Activated CD4-positive, alpha-beta T cell treated with anti-CD3 and anti-CD28 coated beads, Interleukin-10, Interleukin-2, amounts not matched to agents 100 ng/mL and 50 ng/mL, durations not matched to agents 16 hours and 8 hours (primary cell): ENCODE results near the gene ADAMTSL4.

ENCODE experiments used
- DNase-seq: peaks from one replicate; pipeline ENCODE4 v3.0.0-alpha.2; 2020

The ADAMTSL4 gene

DNA sequence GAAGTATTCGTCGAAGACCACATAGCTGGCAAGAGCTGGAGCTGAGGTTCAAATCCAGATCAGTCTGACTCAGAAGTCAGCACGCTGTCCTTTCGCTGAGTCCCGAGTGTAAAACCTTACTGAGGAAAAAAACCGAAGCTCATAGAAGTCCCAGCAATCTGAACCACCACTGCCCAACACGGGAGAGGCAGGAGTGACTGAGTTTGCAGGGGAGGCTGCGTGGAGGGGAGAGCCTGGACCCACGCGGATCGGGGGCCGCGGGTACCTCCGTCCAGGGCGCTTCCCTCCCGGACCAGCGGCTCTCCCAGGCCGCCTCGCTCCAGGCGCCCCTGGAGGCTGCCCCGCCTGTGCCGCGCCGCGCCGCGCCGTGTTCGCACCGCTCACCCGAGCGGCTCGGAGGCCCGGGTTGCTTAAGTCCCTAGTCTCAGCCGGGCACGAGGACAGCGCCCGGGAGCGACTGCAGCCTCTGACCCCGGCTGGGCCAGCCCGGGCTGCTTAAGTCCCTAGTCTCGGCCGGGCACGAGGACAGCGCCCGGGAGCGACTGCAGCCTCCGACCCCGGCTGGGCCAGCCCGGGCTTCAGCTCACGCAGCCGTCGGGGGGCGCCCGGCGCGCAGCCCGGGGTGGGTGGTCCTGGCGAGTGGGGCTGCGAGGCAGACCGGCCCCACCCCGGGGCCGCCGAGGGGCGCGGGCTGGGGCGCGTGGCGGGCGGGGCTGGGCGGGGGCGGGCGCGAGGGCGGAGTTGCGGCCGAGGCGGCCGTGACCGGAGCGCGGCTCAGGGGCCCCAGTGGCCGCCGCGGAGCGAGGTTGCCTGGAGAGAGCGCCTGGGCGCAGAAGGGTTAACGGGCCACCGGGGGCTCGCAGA, at the start of gene ADAMTSL4:
Gene ADAMTSL4, plus strand, starts transcription at position 777 of the 864 bp plus-strand sequence. CDS start 2,881 bp downstream, outside the sequence.
- DNase-seq = peak; percentile 40

DNA sequence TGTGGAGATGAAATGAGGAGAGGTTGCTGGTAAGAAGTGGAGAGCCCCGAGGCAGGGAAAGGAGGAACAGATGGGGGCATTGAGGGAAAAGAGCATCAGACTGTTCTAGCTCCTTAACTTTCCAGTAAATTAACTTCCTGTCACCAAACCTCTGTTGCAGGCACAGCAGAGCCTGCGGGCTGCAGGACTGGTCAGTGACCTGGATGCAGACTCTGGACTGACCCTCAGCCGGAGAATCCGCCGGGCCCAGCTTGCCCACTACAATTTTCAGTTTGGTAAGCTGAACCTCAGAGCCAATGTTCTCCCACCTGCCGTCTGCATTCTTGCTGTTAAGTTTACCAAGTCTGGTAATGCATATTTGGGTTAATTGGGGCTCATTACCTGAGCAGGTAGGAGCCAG, 43.8 kb upstream of the ADAMTSL4 start:
- DNase-seq = no peak

DNA sequence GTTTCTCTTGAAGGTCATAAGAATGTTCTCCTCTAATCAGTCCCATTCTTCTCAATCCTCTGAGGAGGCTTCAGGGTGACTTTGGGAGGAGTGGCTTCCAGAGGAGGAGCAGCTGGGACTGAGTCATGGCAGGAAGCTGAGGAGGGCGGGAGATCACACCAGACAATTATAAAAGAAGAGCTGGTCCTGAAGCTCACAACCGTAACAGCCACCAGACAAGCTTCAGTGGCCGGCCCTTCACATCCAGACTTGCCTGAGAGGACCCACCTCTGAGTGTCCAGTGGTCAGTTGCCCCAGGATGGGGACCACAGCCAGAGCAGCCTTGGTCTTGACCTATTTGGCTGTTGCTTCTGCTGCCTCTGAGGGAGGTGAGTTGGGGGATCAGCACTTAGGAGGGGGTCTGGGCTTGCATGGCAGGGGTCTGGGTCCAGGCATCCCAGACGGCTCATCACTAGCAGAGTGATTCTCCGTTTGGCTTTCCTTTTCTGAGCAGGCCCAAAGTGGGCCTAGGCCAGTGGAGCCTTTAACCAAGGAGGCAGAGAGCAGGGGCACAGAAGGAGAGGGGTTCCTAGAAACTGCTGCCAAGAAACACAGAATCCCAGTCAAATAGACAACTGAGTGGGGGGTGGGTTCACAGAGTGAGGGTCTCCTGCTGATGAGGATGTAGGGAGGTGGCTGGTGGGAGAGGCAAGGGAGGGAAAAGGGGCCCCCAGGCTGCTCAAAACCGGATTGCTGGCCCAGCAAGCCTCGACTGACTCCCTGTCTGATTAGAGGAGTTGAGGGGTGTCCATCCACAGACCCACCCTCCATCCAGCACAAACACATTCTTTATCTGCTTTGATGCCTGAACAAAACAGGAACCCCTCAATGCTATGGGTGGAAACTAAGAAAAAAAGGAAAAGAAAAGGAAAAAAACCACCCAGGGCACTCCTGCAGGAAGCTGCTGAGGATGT, 41.0 kb upstream of the ADAMTSL4 start, which contains the start of gene ECM1:
Gene ECM1, plus strand, starts transcription at position 198 of the 953 bp plus-strand sequence. Its CDS starts 101 bp downstream, at position 299.
- peak; percentile 14 for DNase-seq

DNA sequence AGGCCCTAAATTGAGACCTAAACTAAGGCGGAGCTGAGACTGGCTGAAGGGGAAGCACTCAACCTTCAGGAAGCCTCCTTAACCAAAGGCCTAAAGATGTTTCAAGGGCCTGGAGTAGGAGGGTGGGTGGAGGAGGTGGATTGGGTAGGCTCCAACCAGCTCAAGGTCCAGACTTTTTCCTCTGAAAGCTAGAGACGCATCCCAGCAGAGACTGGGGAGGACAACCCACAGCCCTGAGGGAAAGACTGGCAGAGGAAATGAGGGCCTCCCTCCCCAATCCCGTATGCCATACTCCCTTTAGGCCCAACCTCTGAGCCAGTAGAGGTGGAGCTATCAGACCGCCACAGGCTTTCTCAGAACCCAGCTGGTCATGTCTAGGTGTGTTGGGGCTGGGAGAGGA, 40.2 kb upstream of the ADAMTSL4 start:
- no peak for DNase-seq

DNA sequence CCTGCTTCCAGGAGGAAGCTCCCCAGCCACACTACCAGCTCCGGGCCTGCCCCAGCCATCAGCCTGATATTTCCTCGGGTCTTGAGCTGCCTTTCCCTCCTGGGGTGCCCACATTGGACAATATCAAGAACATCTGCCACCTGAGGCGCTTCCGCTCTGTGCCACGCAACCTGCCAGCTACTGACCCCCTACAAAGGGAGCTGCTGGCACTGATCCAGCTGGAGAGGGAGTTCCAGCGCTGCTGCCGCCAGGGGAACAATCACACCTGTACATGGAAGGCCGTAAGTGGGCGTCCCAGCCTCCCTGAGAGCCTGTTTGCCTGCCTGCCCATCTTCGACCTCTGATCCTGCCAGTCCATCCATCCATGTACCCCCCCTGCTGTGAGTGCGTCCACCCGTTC, 37.7 kb upstream of the ADAMTSL4 start:
- DNase-seq = no peak

DNA sequence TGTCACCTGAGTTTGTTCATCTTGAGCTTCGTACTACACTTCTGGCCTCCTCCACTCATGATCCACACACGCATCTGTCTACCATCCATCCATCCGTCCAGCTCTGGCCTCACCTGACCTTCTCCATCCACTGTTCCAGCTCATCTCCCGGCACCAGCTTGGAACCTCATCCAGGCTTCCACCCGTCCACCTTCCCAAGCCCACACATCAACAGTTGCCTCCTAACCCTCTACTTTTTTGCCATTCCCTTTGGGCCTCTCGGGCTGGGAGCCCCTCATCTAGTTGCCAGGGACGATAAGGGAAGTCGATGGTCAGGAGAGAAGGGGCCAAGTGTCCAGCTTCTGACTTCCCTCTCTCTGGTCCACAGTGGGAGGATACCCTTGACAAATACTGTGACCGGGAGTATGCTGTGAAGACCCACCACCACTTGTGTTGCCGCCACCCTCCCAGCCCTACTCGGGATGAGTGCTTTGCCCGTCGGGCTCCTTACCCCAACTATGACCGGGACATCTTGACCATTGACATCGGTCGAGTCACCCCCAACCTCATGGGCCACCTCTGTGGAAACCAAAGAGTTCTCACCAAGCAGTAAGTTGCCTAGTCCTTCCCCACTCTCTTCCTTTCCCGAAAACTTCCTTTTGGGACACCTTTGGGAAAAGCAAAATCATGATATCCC, 37.1 kb upstream of the ADAMTSL4 start:
- no peak for DNase-seq

DNA sequence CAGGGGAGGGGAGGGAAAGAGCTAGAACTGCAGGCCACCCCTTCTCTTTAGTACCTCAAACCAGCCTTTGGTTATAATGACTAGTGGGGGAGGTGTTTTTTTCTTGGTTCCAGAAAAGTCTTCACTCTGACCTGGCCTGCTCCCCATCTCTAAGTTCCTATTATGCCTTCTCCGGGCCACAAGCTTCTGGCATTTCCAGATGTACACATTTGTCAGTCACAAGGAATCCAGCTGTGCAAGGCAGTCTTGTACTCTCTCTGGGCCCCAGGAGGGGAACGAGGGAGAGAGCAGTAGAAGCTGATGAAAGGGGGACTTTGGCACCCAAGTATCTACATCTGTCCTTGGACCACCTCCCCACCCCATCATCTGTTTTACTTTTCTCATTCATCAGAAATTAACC, 36.4 kb upstream of the ADAMTSL4 start:
- no peak for DNase-seq

DNA sequence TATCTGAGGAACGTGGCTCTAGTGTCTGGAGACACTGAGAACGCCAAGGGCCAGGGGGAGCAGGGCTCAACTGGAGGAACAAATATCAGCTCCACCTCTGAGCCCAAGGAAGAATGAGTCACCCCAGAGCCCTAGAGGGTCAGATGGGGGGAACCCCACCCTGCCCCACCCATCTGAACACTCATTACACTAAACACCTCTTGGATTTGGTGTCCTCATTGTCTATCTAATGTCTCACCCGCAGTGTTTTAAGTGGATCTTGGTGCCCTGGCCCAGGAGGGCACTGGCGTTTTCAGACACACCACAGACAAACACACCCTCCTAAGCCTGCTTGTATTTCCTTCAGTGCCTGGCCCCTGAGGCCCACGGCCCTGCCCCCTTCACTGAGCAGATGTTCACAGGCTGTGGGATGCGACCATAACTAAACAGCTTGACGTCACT, 35.8 kb upstream of the ADAMTSL4 start:
- no peak for DNase-seq

DNA sequence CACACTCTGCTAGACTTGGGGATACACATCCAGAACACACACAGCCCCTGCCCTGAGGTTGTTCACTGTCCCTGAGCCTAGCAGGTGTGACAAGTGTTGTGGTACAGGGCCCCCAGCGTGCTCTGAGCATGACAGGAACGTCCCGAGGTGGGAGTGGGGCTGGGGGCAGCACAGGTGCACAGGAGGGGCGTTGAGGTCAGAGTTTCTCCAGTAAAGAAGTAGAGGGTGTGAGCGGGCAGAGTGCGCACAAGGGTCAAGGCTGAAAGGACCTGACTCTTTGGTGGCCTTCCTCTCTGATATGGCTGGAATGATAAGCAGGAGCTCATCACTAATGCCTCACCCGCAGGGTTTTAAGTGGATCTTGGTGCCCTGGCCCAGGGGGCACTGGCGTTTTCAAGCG, 34.9 kb upstream of the ADAMTSL4 start:
- DNase-seq = no peak

DNA sequence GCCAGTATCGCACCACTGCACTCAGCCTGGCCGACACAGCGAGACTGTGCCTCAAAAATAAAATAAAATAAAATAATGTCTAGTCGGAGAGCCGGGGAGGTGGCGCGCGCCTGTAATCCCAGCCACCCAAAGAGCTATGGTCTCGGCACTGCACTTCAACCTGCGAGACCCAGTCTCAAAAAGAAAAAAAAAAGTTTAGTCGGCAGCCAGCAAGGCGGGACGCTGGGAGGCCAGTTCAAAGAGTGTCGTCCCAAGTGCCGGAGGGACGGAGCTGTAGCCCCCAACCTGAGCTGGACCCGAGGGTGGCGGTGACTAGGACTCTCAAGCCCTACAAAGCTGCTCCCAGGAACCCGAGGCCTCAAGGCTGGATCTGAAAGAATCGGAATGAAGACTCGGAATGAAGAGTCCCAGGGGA, 34.3 kb upstream of the ADAMTSL4 start:
- no peak for DNase-seq

DNA sequence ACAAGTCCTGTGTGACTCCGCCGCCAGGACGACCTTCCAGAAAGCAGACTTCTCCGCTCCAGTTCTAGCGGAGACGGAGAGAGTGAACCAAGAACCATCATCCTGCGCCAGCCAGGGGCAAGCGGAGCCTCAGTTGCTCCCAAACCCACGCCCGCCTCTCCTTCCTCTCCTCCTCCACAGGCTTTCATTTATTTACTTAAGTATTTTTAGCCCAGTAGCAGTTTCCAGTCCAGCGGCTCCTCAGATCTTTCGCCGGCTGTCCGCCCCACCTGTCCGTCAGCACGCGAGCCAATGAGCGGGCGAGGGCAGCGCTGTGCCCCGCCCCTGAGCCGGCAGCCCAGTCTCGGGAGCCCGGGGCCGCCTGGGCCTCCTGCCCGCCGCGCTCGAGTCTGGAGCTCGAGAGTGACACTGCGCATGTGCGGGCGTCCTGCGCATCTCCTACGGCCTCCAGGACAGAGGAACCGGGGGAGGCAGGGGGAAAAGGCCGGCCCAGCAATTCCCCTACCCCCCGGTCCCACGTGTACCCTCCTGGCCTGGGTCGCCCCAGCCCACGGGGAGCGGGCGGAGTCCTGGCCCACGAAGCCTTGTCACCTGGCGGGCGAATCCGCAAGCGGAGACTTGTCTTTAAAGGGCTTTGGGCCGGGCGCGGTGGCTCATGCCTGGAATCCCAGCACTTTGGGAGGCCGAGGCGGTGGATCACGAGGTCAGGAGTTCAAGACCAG, 33.7 kb upstream of the ADAMTSL4 start, which contains the start of gene FALEC:
Gene FALEC, plus strand, starts transcription at position 425 of the 722 bp plus-strand sequence.
- peak; percentile 97 for DNase-seq

DNA sequence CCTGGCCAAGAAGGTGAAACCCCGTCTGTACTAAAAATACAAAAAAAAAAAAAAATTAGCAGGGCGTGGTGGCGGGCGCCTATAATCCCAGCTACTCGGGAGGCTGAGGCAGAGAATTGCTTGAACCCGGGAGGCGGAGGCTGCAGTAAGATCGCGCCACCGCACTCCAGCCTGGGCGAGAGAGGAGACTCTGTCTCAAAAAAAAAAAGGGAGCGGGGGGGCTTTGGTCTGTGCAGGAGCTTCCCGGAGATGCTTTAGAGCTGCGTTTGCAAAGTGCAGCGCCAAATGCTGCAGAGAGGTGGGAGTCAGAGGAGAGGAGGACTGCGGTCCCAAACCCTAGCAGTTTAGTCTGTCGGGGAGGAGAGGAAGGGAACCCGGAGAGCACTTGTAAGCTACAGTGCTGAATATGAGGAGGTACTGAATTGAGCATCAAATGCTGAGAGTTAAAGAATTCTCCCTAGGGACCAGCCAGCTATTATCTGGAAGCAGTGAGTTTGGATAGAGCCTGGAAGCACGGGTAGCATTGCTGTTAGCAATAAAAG, 33.1 kb upstream of the ADAMTSL4 start:
- no peak for DNase-seq

DNA sequence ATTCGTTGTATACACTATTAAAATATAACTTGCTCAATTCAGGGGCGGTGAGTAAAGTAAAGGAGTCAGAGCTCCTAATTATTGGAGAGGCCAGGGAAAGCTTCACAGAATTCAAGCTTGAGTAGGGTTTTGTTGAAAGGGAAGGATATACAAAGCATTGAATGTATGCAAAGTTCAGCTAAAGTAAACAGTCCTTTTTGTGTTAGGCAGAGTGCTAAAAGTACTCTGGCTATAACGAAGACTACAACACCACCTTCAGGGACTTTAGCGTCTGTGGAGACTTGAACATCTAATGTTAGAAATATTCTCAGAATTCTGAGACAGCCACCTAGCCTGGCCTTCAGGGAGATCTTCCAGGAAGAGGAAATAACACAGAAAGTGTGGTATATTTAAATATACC, 32.6 kb upstream of the ADAMTSL4 start:
- DNase-seq = no peak

DNA sequence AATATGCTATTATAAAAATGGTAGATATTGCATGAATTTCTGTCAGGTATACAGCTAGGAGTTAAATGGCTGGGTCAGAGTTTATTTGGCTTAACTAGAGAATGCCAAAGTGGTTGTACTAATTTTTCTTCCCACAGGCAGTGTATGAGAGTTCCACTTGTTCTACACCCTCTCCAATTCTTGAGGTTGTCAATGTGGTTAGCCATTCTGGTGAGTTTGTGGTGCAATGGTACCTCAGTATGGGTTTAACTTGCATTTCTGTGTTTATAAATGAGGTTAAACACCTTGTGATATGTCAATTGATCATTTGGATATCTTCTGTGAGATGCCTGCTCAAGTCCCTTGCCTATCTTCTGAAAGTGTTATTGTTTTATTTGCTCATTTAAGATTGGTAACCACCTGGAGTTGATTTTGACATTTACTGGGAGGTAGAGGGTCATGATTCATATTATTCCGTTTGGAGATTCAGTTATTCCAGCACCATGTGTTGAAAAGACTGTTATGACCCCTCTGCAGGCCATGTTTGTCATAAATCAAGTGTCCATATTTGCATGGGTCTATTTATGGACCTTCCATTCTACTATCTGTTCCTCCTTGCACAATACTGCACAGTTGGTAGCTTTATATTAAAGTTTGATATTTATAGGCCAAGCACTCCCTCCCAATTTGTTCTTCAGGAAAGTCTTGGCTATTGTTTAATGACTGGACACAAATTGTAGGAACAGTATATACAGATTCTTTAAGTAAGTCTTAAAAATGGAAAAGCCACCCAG, 27.8 kb upstream of the ADAMTSL4 start:
- no peak for DNase-seq

DNA sequence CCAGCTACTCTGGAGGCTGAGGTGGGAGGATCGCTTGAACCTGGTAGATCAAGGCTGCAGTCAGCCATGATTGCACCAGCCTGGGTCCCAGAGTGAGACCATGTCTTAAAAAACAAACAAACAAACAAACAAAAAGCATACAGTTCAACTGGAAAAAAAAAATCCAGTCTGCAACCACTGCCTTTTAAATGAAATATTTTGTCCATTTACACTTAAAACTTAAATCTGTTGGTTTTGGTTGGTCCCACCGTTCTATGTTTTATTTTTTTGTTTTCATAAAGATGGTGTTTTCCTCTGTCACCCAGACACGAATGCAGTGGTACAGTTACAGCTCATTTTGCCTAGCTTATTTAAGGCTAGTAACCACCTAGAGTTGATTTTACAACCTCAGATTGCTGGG, 23.9 kb upstream of the ADAMTSL4 start:
- no peak for DNase-seq

DNA sequence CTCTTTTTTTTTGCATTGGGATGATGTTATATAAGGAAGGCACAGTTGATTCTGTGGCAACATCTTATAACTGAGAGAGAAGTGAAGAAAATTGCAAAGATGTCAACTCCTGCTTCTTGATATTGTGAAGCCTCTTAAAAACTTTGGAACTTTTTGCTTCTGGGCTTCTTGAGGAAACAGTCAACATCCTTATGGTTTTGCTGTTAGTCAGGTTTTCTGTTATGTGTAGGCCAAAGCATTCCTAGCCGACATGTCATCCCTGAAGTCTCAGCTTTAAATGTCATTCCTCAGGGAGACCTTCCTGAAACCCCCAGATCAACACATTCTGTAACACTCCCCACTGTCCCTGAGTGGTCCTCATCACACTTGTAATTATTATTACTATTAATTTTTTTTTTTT, 21.0 kb upstream of the ADAMTSL4 start:
- DNase-seq = no peak

DNA sequence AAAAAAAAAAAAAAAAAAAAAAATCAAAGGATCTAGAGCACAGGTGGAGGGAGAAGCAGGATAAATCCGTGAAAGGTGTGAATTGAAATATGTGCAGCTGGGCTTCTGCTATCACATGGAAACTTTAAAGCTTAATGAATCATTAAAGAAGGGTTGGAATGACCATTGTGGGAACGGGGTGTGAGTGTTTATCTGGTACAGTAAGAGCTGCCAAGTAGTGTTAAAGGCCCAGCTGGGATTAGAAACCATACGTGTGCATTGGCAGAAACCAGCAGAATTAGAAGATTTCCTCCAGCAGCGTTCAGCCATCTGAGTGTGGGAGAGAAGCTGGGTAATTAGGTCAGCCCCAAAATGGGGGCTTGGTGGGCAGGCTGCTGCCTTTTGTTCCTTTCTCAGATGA, 20.2 kb upstream of the ADAMTSL4 start:
- DNase-seq = no peak

DNA sequence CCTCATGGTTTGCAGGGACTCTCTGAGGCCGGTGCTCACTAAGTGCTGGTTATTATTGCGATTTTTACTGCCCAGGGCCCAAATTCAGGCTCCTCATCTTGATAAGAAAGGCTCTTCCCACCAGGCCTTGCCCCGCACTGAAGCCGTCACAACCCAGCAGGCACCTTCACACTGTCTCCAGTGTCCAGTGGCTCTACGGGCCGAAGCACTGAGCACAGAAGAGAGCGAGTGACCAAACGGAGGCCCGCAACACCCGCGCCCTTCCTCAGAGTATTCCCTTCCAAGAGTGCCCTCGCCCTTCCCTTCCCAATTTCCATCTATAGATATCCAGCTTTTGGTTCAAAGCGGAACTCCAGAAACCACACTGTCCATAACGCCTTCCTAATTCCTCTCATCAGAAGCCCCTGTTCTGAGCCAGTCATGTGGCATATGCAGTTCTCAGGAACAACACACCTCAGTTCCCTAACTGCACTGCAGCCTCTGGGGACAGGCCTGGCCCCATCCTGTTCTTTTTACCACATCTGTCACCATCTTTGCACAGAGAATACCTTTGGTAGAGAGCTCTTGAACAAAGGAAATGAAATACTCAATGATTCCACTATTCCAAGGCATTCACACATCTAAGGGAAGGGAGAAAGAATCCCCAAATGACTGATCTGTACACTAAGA, 18.6 kb upstream of the ADAMTSL4 start:
- DNase-seq = no peak

DNA sequence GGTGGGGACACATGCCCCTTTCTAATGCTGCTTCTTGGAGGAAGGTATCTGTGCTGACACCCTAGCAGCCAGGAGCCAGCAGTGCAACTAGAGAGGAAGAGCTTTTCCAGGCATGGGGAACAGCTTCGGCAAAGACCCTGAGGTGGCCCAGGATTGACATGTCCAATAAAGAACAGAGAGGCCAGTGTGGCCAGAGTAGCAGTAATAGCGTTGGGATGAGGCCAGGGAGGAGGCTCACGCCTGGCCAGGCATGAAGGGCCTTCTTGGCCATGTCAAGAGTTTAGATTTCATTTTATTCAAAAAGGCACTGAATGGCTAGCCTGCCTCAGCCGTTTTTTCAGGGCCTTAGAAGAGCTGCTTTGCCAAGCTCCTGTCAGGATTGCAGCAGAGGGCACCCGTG, 16.3 kb upstream of the ADAMTSL4 start:
- no peak for DNase-seq

DNA sequence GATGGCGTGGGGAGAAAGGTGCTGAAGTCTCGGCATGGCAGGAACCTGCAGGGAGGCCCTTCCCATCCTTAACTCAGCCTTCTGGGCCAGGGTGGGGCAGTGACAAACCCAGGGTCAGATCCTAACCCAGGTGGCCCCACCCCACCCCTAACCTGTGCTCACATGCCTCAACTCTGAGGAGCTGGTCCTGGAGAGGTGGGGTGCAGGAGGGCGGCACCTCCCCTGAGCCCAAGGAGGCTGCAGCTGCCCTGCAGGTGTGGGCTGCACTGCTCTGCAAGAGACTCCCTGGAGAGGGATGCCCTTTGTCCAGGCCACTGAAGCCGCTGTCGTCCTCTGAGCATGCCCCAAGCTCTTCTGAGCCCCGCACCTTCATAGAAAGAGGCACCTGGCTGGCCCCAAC, 15.2 kb upstream of the ADAMTSL4 start:
- no peak for DNase-seq
